Stimulated activated CD4-positive, alpha-beta T cell treated with anti-CD3 and anti-CD28 coated beads, TNF-alpha, amount 100 ng/mL, for 1 hour (primary cell): ENCODE results near the gene LDLRAD4.

Experiments
- DNase-seq, 3 donors: peaks; one replicate each; pipeline ENCODE4 v3.0.0-alpha.2; 2020; ENCODE audit warnings: low read depth in 3 of 3, low spot score in 1 of 3

Gene LDLRAD4

DNA sequence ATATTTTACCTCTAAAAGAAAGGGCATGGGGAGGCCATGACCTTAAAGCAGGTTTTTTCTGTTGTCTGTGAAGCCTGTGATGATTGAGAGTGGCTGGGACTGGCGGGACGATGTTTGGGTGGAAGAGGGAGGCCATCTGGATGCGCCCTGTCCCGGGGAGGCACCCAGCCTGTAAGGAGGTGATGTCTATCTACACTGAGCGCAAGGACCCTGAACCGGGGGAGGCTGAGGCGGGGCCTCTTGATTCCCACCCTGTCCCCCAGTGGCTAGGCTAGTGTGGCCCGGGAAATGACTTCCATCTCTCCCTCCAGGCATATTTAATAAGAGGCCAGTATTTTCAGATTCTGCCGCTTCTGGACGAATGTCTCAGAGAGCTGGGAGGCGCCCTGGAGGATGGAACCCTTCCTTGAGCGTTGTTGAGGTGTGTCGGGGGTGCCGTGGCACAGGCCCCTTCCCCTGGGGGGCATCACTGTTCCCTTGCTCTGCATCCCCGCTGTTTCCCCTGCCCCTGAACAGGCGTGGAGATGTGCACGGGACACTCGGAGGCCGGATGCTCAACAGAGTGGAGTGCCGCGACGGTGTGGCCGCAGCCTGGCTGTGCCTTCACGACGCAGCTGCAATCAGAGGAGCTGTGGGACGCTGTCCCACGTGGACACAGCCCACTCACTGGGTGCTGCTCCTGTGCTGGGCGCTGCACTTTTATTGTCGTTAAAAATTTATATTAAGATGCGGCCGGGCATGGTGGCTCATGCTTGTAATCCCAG, 185.4 kb downstream of the LDLRAD4 start:
- DNase-seq: no peak

DNA sequence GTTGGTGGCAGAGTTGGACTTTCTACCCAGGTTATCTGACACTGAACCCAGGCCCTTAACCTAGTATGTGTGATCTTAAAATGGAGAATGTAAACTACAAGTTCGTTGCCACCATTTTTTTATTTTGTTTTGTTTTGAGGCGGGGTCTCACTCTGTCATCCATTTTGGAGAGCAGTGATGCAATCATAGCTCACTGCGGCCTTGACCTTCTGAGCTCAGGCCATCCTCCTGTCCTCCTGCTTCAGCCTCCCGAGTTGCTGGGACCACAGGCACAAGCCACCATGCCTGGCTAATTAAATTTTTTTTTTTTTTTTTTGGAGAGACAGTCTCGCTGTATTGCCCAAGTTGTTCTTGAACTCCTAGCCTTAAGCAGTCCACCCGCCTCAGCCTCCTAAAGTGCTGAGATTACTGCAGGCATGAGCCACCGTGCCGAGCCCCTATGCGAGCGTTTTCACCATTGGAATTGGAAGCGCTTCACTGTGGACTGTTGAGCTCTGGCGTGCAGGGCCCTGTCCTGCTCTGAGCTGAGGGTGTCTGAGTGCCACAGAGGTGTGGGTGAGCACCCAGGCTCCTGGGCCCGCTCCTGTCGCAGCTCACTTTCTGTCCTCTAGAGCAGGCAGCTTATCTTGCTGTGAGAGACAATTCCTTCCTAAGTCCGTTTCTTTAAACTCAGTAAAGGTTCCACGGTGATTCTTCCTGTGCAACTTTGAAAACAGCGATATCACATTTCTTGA, 186.9 kb downstream of the LDLRAD4 start:
- no peak for DNase-seq

DNA sequence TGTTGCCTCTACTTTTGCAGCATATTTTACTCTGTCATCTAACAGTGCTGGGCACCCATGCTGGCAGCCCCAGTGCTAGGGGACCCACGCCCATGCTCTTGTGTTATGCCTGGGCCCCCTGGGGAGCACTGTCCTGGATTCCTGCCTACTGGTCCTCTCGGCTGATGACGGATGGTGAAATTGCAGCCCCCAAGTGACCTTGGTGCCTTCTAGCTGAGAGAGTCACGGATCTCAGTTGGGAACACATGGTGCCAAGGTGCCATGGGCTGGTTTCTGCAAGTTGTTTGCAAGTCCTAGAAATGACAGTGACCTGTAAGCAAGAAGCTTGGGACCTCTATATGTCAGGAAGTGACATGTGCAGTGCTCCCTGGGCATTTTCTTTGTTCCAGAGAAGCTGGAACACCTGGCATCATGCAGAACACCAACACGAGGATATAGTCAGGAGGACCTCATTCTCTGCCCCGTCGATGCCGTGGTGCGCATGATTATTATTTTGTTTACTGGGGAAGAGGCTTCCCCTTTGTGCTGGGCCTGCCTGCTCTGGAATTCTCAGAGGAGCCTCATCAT, 187.6 kb downstream of the LDLRAD4 start:
- DNase-seq: no peak

DNA sequence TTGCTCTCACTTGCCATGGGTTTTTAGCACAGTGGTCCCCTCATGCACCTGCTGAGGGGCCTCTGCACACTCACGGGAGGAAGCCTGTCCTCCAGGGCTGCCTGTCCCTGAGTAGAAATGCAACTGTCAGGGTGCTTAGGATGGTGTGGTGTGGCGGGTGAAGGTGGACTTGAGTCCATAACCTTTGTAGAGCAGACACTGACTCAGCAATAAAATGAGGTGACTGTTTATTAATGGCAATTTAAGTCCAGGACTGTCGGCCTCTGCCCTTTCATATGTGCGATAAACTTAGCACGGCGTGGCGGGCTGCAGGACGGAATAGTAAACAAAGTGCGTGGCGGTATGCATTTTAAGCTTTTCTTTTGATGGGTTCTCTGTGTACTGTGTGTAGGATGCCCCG, 188.2 kb downstream of the LDLRAD4 start:
- no peak for DNase-seq

DNA sequence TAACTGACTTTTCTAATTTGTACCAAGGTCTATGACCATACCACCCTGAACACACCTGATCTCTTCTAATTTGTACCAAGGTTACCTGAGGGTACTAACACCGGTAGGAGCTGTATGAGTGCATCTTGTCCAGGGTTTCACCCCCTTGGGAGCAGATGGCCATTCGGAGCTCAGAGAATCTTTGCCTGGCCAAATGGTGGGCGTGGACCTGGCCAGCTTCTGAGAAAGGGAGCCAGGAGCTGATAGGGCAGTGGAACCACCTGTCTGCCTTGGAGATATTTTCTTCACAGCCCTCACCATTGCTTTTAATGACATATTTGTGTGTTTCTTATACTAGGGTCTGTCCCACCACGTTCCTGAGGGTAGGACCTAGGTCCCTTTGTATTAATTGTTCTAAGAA, 188.9 kb downstream of the LDLRAD4 start:
- DNase-seq: no peak

DNA sequence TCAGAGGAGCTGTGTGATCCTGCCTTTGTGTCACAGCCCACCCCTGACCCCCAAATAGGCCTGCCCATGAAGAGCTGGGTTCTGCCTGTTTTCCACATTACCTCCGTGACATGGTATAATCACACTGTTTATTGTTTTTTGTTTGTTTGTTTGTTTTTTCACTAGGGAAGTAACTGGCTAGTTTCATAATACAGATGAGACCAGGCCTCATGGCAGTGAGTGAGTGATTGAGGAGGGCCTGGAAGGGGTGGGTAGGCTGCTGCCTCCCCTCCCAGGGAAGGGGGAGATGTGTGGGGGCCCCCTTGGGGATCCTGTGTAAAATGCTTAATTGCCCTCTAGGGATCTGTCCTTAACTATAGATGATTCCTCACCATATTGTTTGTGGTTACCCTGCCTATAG, 190.5 kb downstream of the LDLRAD4 start:
- no peak for DNase-seq

DNA sequence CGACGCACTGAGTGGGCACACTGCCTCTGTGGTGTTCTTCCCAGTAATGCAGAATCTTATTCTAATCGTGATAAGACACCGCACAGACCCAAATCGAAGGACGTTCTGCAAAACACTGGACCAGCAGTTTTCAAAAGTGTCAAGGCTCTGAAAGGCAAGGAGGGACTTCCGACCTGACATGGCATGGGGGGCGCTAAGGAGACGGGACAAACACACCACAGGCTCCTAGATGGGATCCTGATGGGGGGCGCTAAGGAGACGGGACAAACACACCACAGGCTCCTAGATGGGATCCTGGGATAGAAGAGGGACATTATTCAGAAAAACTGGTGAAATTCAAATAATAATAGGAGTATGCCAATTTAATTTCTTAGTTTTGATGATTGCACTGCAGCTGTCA, 191.4 kb downstream of the LDLRAD4 start:
- DNase-seq: no peak

DNA sequence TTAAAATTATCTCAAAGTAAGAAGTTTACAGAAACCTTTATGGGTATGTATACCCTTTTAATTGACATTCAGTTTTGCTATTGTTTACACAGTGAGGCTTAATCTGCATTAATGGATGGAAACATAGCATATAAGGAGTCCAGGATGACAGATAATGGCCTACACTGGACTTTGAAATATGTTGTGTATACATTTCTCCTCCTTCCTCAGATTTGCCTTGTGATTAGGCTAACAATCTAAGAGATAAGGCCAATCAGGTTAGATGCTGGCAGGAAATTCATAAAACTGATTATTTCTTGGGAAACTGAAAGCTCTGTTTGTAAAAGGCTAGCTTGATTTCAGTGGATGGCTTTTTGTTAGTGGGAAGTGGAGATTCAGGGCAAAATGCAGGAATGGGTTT, 191.9 kb downstream of the LDLRAD4 start:
- DNase-seq: no peak

DNA sequence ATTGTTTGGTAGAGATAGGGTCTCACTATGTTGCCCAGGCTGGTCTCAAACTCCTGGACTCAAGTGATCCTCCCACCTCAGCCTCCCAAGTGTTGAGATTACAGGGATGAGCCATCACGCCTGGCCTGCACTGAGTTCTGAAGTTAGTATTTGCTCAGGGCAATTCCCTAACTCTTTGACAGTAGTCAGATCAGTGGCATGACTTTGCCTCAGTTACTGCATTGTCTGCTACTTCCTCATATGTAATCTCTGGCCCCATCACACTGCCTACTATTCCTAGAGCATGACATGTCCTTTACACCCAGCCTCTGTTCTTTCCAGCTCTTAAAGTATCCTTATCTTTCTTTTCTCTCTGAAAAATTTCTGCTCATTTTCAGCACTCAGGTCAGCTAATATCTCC, 193.5 kb downstream of the LDLRAD4 start:
- DNase-seq: no peak

DNA sequence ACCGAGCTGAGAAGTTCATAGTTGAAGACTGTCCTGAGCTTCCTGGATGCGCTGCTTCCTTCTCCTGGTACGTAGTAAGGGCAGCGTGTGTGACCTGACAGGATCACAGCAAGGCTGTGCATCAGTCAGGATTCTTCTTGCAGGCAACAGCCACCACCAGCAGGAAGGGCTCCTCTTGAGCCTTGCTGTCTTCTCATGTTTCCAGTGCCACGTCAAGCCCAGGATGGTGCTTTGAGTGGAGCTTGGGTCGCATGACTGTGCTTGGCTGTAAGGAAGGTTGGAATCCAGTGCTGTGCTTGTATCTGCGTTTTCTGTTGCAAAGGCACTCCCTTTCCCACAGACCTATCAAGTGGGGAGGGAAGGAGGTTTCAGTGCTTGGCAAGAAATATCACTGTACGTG, 194.3 kb downstream of the LDLRAD4 start:
- DNase-seq: no peak

DNA sequence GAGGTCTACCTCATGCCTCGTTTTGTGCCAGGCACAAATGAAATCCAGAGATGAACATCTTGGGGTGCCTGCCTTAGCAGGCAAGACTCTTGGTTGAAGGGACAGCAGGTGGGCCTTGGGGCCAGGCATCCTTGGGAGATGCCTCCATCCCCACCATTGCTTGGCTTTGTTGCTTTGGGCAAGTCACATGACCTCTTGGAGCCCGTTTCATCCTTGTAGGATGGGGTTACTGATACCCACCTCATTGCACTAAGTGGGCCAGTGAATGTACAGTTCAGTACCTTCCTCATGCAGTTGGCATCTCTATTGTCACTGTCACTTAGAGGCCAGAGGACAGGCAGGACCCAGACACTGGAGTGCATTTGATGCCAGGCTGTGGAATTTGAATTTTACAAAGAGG, 195.5 kb downstream of the LDLRAD4 start:
- DNase-seq: no peak

DNA sequence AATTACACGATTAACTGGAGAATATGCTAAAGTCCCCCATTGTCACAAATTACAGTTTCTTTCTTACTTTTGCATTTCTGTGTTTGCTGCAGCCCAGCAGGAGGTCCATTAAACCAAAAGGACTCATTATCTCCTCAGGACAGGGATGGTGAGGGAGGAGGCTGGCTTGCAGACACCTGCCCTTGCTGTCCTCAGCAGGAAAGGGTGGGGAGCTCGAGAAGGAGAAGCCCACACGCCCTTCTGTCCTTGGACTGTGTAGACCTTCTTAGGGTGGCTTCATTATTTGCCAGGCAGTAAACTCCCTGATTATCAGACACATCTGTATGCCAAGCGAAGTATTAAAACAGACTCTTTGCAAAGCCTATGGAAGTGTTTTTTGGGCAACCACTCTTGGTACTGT, 196.0 kb downstream of the LDLRAD4 start:
- no peak for DNase-seq

DNA sequence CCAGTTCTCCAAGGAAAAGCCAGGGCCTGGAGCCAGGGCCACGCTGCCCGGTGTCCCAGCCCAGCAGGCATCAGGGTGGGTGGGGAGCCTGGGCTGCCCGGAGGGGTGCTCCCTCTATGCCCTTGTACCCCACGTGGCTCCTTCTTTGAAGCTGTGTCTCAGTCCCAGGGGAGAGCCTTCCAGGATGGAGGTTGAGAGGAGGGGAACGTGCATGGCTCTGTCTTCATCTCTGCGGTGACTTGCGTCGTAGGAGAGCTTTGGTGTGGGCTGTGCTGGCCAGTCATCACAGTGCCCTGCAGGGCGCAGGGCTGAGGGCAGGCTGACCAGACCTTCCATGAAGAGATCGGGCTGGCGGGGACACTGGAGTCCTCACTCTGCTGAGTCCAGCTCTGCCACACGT, 197.2 kb downstream of the LDLRAD4 start:
- DNase-seq: no peak

DNA sequence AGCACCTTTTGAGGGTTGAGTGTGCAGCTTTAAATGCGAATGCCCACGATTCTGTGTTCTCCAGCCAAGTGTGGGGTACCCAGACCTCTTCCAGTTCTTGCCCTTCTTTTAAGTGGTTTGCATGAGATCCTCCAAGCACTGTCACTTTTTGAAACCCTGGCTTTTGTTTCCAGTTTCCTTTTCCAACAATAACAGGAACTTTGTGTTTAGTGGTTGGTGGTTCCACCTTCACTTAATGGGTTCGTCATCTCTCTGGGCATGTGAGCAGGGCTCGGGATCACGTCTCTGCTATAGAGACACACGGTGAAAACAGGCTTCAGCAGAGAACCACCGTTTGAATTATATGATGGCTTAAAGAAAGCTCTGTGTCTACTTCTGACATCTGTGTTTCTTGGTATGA, 197.6 kb downstream of the LDLRAD4 start:
- DNase-seq: no peak

DNA sequence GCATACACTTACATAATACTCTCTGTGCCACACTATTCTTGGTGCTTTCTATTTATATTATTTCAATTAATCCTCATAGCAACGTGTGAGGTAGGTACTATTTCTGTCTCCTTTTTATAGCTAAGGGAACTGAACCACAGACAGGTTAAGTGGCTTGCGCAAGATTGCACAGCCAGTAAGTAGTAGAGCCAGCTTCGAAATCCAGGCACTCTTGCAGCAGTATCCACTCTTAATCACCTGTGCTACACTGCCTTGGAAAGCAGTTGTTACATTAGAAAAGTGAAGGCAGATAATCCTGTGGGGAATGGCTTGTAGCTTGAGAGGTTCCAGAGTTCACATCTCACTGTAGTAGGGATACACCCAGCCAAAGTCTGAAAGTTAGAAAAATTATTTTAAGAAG, 198.3 kb downstream of the LDLRAD4 start:
- DNase-seq: no peak

DNA sequence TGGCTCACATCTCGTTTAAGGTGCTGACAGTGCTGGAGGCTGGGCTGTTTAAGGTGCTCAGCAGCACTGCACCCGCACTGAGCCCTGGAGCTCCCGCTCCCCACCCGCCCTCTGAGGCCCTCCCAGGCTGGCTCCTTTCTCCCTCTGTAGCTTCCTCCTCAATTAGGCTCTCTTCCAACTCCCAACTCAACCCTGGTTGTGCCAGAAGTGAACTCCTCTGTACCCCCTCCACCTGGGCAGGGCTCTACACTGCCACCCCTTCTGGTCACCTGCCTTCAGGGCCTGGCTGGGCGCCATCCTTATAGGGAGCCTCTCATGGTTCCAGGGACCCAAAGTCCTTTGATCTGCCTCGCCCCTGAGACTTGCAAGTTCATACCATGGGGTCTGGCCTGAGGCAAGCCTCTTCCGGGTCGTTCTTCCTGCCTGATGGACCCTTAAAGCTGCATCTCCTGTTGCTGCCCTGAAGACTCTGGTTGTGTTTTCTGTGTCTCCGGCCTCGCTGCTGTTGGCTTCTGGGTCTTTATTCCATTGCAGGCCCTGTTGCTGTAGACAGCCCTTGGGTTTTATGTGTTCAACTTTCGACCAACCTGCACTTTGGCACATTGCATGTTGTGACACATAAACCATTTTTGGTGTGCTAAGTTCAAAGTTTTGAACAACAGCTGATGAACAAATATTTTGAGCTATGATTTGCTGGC, 199.6 kb downstream of the LDLRAD4 start:
- no peak for DNase-seq

DNA sequence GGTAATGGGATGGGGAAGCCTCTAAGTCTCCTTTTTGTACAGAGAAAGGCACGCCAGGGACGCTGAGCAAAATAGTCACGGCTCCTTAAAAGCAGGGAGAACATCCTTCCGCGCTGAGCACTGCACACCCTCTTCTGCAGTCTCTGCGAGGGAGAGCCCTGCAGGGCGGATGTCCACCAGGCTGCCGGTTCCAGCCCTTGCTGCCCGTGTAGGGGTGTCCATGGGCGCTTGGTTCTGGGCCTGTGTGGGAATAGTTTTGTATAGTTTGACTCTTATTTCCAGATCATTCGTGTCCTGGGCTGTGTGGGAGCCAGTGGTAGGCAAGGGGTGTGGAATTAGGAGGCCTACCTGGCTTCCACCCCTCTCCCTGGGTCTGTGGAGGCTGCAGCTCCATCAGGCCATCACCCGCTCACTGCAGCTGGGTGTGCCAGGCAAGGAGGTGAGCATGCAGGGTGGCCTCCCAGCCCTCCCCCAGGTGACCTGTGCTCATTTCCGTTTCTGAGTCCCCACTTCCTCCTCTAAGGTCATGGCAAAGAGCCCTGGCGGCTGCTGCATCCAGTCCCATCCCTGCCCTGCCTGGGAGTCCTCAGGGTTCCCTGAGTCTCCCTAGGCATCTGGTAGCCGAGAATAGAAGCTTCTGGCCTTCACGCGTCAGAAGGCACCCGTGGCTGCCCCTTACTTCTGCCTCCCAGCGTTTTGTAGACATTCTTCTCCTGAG, 202.6 kb downstream of the LDLRAD4 start:
- no peak for DNase-seq

DNA sequence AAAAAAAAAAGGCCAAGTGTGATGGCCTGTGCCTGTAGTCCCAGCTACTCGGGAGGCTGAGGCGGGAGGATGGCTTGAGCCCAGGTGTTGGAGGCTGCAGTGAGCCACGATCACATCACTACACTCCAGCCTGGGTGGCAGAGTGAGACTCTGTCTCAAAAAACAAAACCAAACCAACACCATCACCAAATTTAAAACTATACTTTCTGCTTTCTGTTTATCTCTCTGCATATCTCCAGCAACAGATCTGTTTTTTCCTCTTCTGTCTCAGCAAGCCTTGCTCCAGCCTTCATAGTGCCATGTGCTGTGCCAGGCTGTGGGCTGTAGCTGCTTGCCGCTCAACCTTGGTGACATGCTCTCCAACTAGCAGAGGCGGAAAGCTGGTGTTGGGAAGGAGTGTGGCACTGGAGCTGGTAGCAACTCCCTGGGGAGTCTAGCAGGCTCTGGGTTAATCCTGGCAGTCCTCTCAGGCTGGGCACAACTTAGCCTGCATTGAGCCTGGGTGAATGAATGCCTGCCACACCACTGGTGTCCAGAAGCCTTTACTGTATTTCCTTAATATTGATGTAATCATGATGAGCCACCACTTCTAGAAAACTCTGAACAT, 204.1 kb downstream of the LDLRAD4 start:
- DNase-seq: no peak

DNA sequence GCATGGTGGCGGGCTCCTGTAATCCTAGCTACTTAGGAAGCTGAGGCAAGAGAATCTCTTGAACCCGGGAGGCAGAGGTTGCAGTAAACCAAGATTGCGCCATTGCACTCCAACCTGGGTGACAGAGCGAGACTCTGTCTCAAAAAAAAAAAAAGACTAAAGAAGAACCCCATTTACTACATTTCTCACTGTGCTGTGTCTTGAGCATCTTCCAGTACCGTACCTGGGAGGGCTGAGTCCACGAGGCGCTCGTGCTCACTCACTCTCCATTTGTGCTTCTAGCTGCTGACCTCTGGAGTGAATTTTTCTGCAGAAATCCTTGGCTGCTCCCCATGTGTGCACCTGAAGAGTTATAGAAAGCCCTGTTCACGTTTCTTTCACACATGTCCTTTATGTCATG, 204.8 kb downstream of the LDLRAD4 start:
- no peak for DNase-seq

DNA sequence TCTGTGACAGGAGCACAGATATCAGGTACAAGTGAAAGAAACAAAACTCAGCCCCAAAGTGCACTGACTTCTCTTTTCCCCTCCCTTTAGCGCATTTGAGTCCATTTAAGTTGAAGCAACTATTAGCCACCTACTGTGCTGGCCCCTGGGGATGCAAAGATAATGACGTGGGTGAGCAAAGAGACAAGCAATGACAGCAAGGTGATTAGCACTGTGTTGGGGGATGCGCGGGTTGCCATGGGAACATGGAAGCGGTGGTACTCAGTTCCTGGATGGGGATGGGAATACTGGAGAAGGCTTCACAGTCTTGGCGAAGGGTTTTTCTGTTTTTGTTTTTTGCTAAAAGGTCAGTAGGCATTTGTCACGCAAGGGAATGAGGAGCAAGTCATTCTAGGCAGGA, 205.8 kb downstream of the LDLRAD4 start:
- no peak for DNase-seq
